Measurements from ENCODE around the gene PPP1R1B.

The PPP1R1B gene

DNA sequence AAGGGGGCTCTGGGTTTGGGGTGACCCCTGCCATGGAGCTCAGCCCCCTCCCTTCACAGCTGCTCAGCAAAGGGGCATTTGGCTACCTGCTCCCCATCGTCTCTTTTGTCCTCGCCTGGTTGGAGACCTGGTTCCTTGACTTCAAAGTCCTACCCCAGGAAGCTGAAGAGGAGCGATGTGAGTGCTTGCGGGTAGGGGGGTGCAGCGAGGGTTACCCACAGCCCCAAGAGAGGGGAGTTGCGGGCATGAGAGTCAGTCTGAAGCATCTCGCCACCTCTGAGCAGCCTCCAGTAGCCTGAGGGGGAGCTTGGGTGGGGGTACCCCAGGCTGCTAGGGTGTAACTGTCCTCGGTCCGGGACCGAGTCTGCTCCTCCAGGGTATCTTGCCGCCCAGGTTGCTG lies 31.6 kb downstream of the PPP1R1B start:
- Histone ChIP-seq H3K27ac (ENCODE audit: low read depth, low read length) (no peak overlapping the region), H3K4me2 (ENCODE audit: low read depth, low read length, poor library complexity, severe bottlenecking) (no peak overlapping the region), H3K79me2 (ENCODE audit: insufficient read depth, low read length) (no peaks in the 10 kb centered on the region), H3F3A (ENCODE audit: insufficient read depth) (no peaks in the 10 kb centered on the region), H3K9me2 (replicated peaks; ENCODE audit: insufficient read depth, low read length) (no peaks in the 10 kb centered on the region), H3K36me3 (ENCODE audit: low read length) (no peaks in the 10 kb centered on the region), H4K20me1 (ENCODE audit: low read depth, low read length) (no peaks in the 10 kb centered on the region), H2AFZ (ENCODE audit: low read depth, low read length, severe bottlenecking) (no peak overlapping the region), H3K4me3 (ENCODE audit: insufficient read depth, low read length, poor library complexity, severe bottlenecking) (no peak overlapping the region), H3K9me3 (ENCODE audit: insufficient read depth, low read length) (no peaks in the 10 kb centered on the region), H3K9ac (ENCODE audit: low read length) (no peak overlapping the region), H3K27me3 (ENCODE audit: low read length) (no peaks in the 10 kb centered on the region)
- TF ChIP-seq, protein P1, sequence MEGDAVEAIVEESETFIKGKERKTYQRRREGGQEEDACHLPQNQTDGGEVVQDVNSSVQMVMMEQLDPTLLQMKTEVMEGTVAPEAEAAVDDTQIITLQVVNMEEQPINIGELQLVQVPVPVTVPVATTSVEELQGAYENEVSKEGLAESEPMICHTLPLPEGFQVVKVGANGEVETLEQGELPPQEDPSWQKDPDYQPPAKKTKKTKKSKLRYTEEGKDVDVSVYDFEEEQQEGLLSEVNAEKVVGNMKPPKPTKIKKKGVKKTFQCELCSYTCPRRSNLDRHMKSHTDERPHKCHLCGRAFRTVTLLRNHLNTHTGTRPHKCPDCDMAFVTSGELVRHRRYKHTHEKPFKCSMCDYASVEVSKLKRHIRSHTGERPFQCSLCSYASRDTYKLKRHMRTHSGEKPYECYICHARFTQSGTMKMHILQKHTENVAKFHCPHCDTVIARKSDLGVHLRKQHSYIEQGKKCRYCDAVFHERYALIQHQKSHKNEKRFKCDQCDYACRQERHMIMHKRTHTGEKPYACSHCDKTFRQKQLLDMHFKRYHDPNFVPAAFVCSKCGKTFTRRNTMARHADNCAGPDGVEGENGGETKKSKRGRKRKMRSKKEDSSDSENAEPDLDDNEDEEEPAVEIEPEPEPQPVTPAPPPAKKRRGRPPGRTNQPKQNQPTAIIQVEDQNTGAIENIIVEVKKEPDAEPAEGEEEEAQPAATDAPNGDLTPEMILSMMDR (IDR thresholded peaks at IDR 0.05; ENCODE audit: insufficient read depth, low read length, poor library complexity, severe bottlenecking) = no peak
- no peak for TF ChIP-seq EZH2phosphoT487 (conservative IDR thresholded peaks at IDR 0.05; ENCODE audit: low read length)

GRCh38 chr17:39658760-39659159 lies 32.0 kb downstream of the PPP1R1B start:
- no peak overlapping the region for H3K4me2 ChIP-seq (ENCODE audit: low read depth, low read length, poor library complexity, severe bottlenecking)
- no peak overlapping the region for H3K27ac ChIP-seq (ENCODE audit: low read depth, low read length)
- H3K4me3 ChIP-seq (ENCODE audit: insufficient read depth, low read length, poor library complexity, severe bottlenecking) = no peak overlapping the region
- no peaks in the 10 kb centered on the region for H3F3A ChIP-seq (ENCODE audit: insufficient read depth)
- H2AFZ ChIP-seq (ENCODE audit: low read depth, low read length, severe bottlenecking) = no peak overlapping the region
- no peaks in the 10 kb centered on the region for H3K27me3 ChIP-seq (ENCODE audit: low read length)
- no peaks in the 10 kb centered on the region for H3K36me3 ChIP-seq (ENCODE audit: low read length)
- no peaks in the 10 kb centered on the region for H3K79me2 ChIP-seq (ENCODE audit: insufficient read depth, low read length)
- no peaks in the 10 kb centered on the region for H4K20me1 ChIP-seq (ENCODE audit: low read depth, low read length)
- no peaks in the 10 kb centered on the region for H3K9me3 ChIP-seq (ENCODE audit: insufficient read depth, low read length)
- H3K9me2 ChIP-seq (replicated peaks; ENCODE audit: insufficient read depth, low read length) = no peaks in the 10 kb centered on the region
- H3K9ac ChIP-seq (ENCODE audit: low read length) = no peak overlapping the region
- TF ChIP-seq, protein P1 (IDR thresholded peaks at IDR 0.05; ENCODE audit: insufficient read depth, low read length, poor library complexity, severe bottlenecking) = no peak
- no peak for TF ChIP-seq EZH2phosphoT487 (conservative IDR thresholded peaks at IDR 0.05; ENCODE audit: low read length)

DNA sequence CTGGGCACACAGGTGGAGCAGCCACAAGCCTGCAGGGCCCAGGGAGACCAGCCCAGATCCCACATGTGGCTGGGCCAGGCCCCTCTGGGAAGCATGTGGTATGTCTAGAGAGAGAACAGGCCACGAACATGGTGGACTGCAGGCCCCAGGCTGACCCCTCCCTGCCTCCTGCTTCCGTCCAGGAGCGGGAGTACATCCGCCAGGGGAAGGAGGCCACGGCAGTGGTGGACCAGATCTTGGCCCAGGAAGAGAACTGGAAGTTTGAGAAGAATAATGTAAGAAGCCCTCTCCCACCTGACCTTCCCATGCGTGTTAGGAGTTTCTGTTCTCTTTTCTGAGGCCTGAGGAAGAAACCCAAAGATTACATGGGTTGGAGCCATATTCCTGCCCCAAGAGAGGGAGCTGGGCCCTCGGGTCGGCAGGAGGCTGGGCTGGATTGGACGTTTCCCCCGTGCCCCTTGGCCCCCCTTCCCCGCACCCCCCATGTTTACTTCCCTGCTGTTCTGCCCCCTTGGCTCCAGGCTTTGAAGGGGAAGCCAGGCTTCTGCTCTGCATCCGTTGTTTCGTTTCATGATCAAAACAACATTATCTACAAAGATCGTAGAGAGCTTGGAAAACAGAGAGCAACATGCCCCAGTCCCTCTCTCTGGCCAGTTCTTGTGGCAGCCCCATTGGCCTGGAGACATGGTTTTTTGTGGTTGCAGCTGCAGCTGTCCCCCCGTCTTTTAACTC lies 32.7 kb downstream of the PPP1R1B start:
- no peaks in the 10 kb centered on the region for H4K20me1 ChIP-seq (ENCODE audit: low read depth, low read length)
- no peaks in the 10 kb centered on the region for H3K9me3 ChIP-seq (ENCODE audit: insufficient read depth, low read length)
- no peak overlapping the region for H3K27ac ChIP-seq (ENCODE audit: low read depth, low read length)
- H3K4me2 ChIP-seq (ENCODE audit: low read depth, low read length, poor library complexity, severe bottlenecking) = no peak overlapping the region
- no peak overlapping the region for H3K4me3 ChIP-seq (ENCODE audit: insufficient read depth, low read length, poor library complexity, severe bottlenecking)
- H3K79me2 ChIP-seq (ENCODE audit: insufficient read depth, low read length) = no peaks in the 10 kb centered on the region
- TF ChIP-seq, protein P1 (IDR thresholded peaks at IDR 0.05; ENCODE audit: insufficient read depth, low read length, poor library complexity, severe bottlenecking) = no peak
- no peak for TF ChIP-seq EZH2phosphoT487 (conservative IDR thresholded peaks at IDR 0.05; ENCODE audit: low read length)
- H3K9ac ChIP-seq (ENCODE audit: low read length) = no peak overlapping the region
- no peaks in the 10 kb centered on the region for H3F3A ChIP-seq (ENCODE audit: insufficient read depth)
- H3K27me3 ChIP-seq (ENCODE audit: low read length) = no peaks in the 10 kb centered on the region
- no peaks in the 10 kb centered on the region for H3K9me2 ChIP-seq (replicated peaks; ENCODE audit: insufficient read depth, low read length)
- no peak overlapping the region for H2AFZ ChIP-seq (ENCODE audit: low read depth, low read length, severe bottlenecking)
- H3K36me3 ChIP-seq (ENCODE audit: low read length) = no peaks in the 10 kb centered on the region
